C1 segment of cervical spinal cord (tissue), 14 donors: ENCODE measurements around the gene PTCHD1.

Experiments used
- DNase-seq, 14 donors: peaks; one replicate each; lab custom pipeline; 2025; lab: John Stamatoyannopoulos, UW

PTCHD1 gene

GRCh38 chrX:23394421-23394820, 59.8 kb downstream of the PTCHD1 start:
- no peak for DNase-seq

GRCh38 chrX:23396263-23396662, 61.6 kb downstream of the PTCHD1 start:
- DNase-seq, result no peak

- DNase-seq, result peak in 1 of 14 donors; percentile 77
Measured at GRCh38 chrX:23398570-23398969, 63.9 kb downstream of the PTCHD1 start.

- no peak for DNase-seq
Measured at GRCh38 chrX:23403849-23404248, 69.2 kb downstream of the PTCHD1 start.

- no peak for DNase-seq
Measured at GRCh38 chrX:23422912-23423311, 88.3 kb downstream of the PTCHD1 start.

GRCh38 chrX:23434356-23434884, 99.8 kb downstream of the PTCHD1 start:
- DNase-seq, result peak in 7 of 14 donors; percentile 8 to 69 (median 35)

GRCh38 chrX:23435108-23435507, 100.5 kb downstream of the PTCHD1 start:
- DNase-seq, result no peak

- DNase-seq, result peak in 1 of 14 donors; percentile 49
Measured at GRCh38 chrX:23435575-23435974, 100.9 kb downstream of the PTCHD1 start.

GRCh38 chrX:23436875-23437274, 102.2 kb downstream of the PTCHD1 start:
- no peak for DNase-seq

GRCh38 chrX:23451266-23451665, 116.6 kb downstream of the PTCHD1 start:
- no peak for DNase-seq
